WTC11 (cell line): ENCODE results near the gene HRNR.

ENCODE experiments used
- ATF1 ChIP-seq: sonication (generic); formaldehyde crosslinking; IDR thresholded peaks from 2 replicates; pipeline ENCODE4 v1.8.1; 2023; ENCODE audit warnings: mild to moderate bottlenecking, moderate library complexity, missing genetic modification reagents
- CBFB ChIP-seq: sonication (generic); formaldehyde crosslinking; IDR thresholded peaks from 2 replicates; pipeline ENCODE4 v1.8.1; 2022; ENCODE audit warnings: mild to moderate bottlenecking, low read depth, missing genetic modification reagents
- CREM ChIP-seq: sonication (generic); formaldehyde crosslinking; IDR thresholded peaks from 2 replicates; pipeline ENCODE4 v1.8.1; 2022; ENCODE audit warnings: mild to moderate bottlenecking, missing genetic modification reagents, moderate library complexity
- CTCF ChIP-seq: fragments of 200-600 bp; IDR thresholded peaks from 2 replicates; pipeline ENCODE4 v1.8.0; 2022; ENCODE audit warnings: antibody characterized with exemption
- E2F1 ChIP-seq: sonication (generic); formaldehyde crosslinking; IDR thresholded peaks from 2 replicates; pipeline ENCODE4 v1.8.0; 2022; ENCODE audit warnings: mild to moderate bottlenecking, missing genetic modification reagents
- FOXK1 ChIP-seq: sonication (generic); formaldehyde crosslinking; IDR thresholded peaks from 2 replicates; pipeline ENCODE4 v1.8.0; 2022; ENCODE audit warnings: mild to moderate bottlenecking, moderate library complexity, missing genetic modification reagents
- FOXP1 ChIP-seq: sonication (generic); formaldehyde crosslinking; IDR thresholded peaks from 2 replicates; pipeline ENCODE4 v1.8.0; 2022; ENCODE audit warnings: missing genetic modification reagents, mild to moderate bottlenecking, moderate library complexity, borderline replicate concordance
- NFYB ChIP-seq: sonication (generic); formaldehyde crosslinking; conservative IDR thresholded peaks from 2 replicates; pipeline ENCODE4 v1.8.0; 2022; ENCODE audit warnings: low read depth, missing genetic modification reagents
- SMAD3 ChIP-seq: sonication (generic); formaldehyde crosslinking; IDR thresholded peaks from 2 replicates; pipeline ENCODE4 v1.8.0; 2022; ENCODE audit warnings: missing genetic modification reagents, mild to moderate bottlenecking, borderline replicate concordance
- SP1 ChIP-seq: sonication (generic); formaldehyde crosslinking; conservative IDR thresholded peaks from 2 replicates; pipeline ENCODE4 v1.8.1; 2022; ENCODE audit warnings: missing genetic modification reagents
- STAT6 ChIP-seq: sonication (generic); formaldehyde crosslinking; conservative IDR thresholded peaks from 2 replicates; pipeline ENCODE4 v1.8.1; 2023; ENCODE audit warnings: mild to moderate bottlenecking, low read depth, missing genetic modification reagents, moderate library complexity
- TEAD4 ChIP-seq: sonication (generic); formaldehyde crosslinking; IDR thresholded peaks from 2 replicates; pipeline ENCODE4 v1.8.0; 2022; ENCODE audit warnings: mild to moderate bottlenecking, missing genetic modification reagents
- ZBTB43 ChIP-seq: sonication (generic); formaldehyde crosslinking; IDR thresholded peaks from 2 replicates; pipeline ENCODE4 v1.8.1; 2023; ENCODE audit warnings: mild to moderate bottlenecking, missing genetic modification reagents
- ZNF263 ChIP-seq: sonication (generic); formaldehyde crosslinking; IDR thresholded peaks from 2 replicates; pipeline ENCODE4 v1.8.1; 2022; ENCODE audit warnings: low read depth, mild to moderate bottlenecking, moderate library complexity, missing genetic modification reagents

- TF ChIP-seq CTCF = no peak
- no peak for TF ChIP-seq FOXP1 (CRISPR knock-in tag)
- TF ChIP-seq TEAD4 (CRISPR knock-in tag) = no peak
- no peak for TF ChIP-seq FOXK1 (CRISPR knock-in tag)
- no peak for TF ChIP-seq CBFB (CRISPR knock-in tag)
- TF ChIP-seq ATF1 = no peak
- no peak for TF ChIP-seq ZBTB43 (CRISPR knock-in tag)
- no peak for TF ChIP-seq SP1 (CRISPR knock-in tag)
- TF ChIP-seq SMAD3 (CRISPR knock-in tag) = no peak
- TF ChIP-seq STAT6 = no peak
- TF ChIP-seq NFYB = no peak
- no peak for TF ChIP-seq CREM (CRISPR knock-in tag)
- TF ChIP-seq E2F1 (CRISPR knock-in tag) = no peak
- TF ChIP-seq ZNF263 (CRISPR knock-in tag) = no peak
Observed at GRCh38 chr1:152165286-152166077, 58.5 kb downstream of the HRNR start.
